SK-N-SH (cell line): ENCODE data around the gene DUSP1. TPM values are rescaled to one million over a fixed set of nuclear protein-coding genes. Genes with fewer than 3 reads are reported as not detected.

ENCODE experiments used
- CTCF ChIA-PET: fragments of 300-600, 350-600 bp; formaldehyde crosslinking; extraction: SDS; loops from one replicate; lab custom pipeline; 2021; lab: Yijun Ruan, JAX
- POLR2A ChIA-PET: fragments of 350-600 bp; sonication (Branson Sonifier 250); formaldehyde crosslinking; extraction: SDS; loops from one replicate; lab custom pipeline; 2020; ENCODE audit warnings: antibody characterized with exemption, inconsistent platforms; lab: Yijun Ruan, JAX
- DNase-seq: peaks from one replicate; pipeline ENCODE4 v3.0.0; 2012
- H2AFZ ChIP-seq: fragments of 200-600 bp; sonication (generic); 2 replicates; pipeline ENCODE4 v1.8.1; 2016; ENCODE audit warnings: antibody characterized with exemption, mild to moderate bottlenecking, low read depth
- H3F3A ChIP-seq: fragments of 200-600 bp; sonication (generic); replicated peaks from 2 replicates; pipeline ENCODE3; 2016; ENCODE audit warnings: antibody characterized with exemption, mild to moderate bottlenecking; ENCODE audit not compliant: insufficient read depth
- H3K27ac ChIP-seq, 2 experiments: fragments of 200-500 bp in 1 of 2; fragments of 200-600 bp in 1 of 2; sonication (Bioruptor generic) in 1 of 2; sonication (generic), shearing (Covaris generic) in 1 of 2; 2 replicates each; pipeline versions ENCODE4 v1.5.1 to v1.6.1; 2014 to 2016; ENCODE audit warnings: low read depth in 2 of 2, inconsistent platforms in 1 of 2, low read length in 1 of 2, mild to moderate bottlenecking in 1 of 2, mixed read lengths in 1 of 2
- H3K27me3 ChIP-seq: fragments of 200-600 bp; sonication (generic), shearing (Covaris generic); 2 replicates; pipeline ENCODE4 v1.6.1; 2016; ENCODE audit warnings: mixed run types; ENCODE audit not compliant: insufficient read depth
- H3K36me3 ChIP-seq, 2 experiments: fragments of 200-500 bp in 1 of 2; fragments of 200-600 bp in 1 of 2; sonication (Bioruptor generic) in 1 of 2; sonication (generic) in 1 of 2; replicated peaks in 1 of 2; 2 replicates each; pipeline versions ENCODE3 to v1.5.1; 2014 to 2016; ENCODE audit warnings: low read length in 1 of 2, mild to moderate bottlenecking in 1 of 2; ENCODE audit not compliant: insufficient read depth in 2 of 2, control insufficient read depth in 1 of 2
- H3K4me1 ChIP-seq, 2 experiments: fragments of 200-500 bp in 1 of 2; fragments of 200-600 bp in 1 of 2; sonication (Bioruptor generic) in 1 of 2; sonication (generic), shearing (Covaris generic) in 1 of 2; 2 replicates each; pipeline versions ENCODE4 v1.5.1 to v1.6.1; 2014 to 2016; ENCODE audit warnings: low read depth in 1 of 2, low read length in 1 of 2, mixed run types in 1 of 2; ENCODE audit not compliant: insufficient read depth in 2 of 2, control insufficient read depth in 1 of 2
- H3K4me2 ChIP-seq: fragments of 200-600 bp; sonication (generic), shearing (Covaris generic); 2 replicates; pipeline ENCODE4 v1.6.1; 2017; ENCODE audit warnings: mixed run types
- H3K4me3 ChIP-seq, 2 experiments: fragments of 200-500 bp in 1 of 2; fragments of 200-600 bp in 1 of 2; sonication (Bioruptor generic) in 1 of 2; sonication (generic), shearing (Covaris generic) in 1 of 2; 2 replicates each; pipeline versions ENCODE4 v1.5.1 to v1.8.1; 2014 to 2016; ENCODE audit warnings: low read depth in 2 of 2, inconsistent platforms in 1 of 2, low read length in 1 of 2, mild to moderate bottlenecking in 1 of 2, mixed read lengths in 1 of 2, moderate library complexity in 1 of 2
- H3K79me2 ChIP-seq: fragments of 200-600 bp; sonication (generic); 2 replicates; pipeline ENCODE4 v1.8.1; 2017; ENCODE audit warnings: mild to moderate bottlenecking; ENCODE audit not compliant: insufficient read depth
- H3K9ac ChIP-seq: fragments of 200-600 bp; sonication (generic); 2 replicates; pipeline ENCODE4 v1.6.1; 2017; ENCODE audit warnings: mixed run types
- H3K9me2 ChIP-seq: fragments of 200-600 bp; sonication (generic); 2 replicates; pipeline ENCODE4 v1.6.1; 2017; ENCODE audit warnings: mixed run types
- H3K9me3 ChIP-seq: fragments of 200-600 bp; sonication (generic); 2 replicates; pipeline ENCODE4 v1.6.1; 2017; ENCODE audit warnings: mixed run types, mild to moderate bottlenecking, moderate library complexity
- H4K20me1 ChIP-seq: fragments of 200-600 bp; sonication (generic); 2 replicates; pipeline ENCODE4 v1.6.1; 2017; ENCODE audit warnings: mild to moderate bottlenecking, mixed run types; ENCODE audit not compliant: insufficient read depth
- ELF1 ChIP-seq: IDR thresholded peaks from 2 replicates; pipeline ENCODE4 v1.4.0; 2012
- EZH2phosphoT487 ChIP-seq: fragments of 200-600 bp; sonication (generic); IDR thresholded peaks from 2 replicates; pipeline ENCODE4 v1.6.1; 2017; ENCODE audit warnings: low read depth, mixed run types, mild to moderate bottlenecking, antibody characterized with exemption, moderate library complexity, borderline replicate concordance
- FOSL2 ChIP-seq: IDR thresholded peaks from 2 replicates; pipeline ENCODE4 v1.4.0; 2012; ENCODE audit warnings: low read depth, mild to moderate bottlenecking, moderate library complexity, borderline replicate concordance
- FOXM1 ChIP-seq: IDR thresholded peaks from 2 replicates; pipeline ENCODE4 v1.4.0; 2012; ENCODE audit warnings: low read depth, mild to moderate bottlenecking
- GABPA ChIP-seq: IDR thresholded peaks from 2 replicates; pipeline ENCODE4 v1.4.0; 2012; ENCODE audit warnings: low read depth, mild to moderate bottlenecking
- MEF2A ChIP-seq: IDR thresholded peaks from 2 replicates; pipeline ENCODE4 v1.4.0; 2012; ENCODE audit warnings: low read depth, borderline replicate concordance
- NFIC ChIP-seq: IDR thresholded peaks from 2 replicates; pipeline ENCODE4 v1.4.0; 2012; ENCODE audit warnings: borderline replicate concordance
- PBX3 ChIP-seq: IDR thresholded peaks from 2 replicates; pipeline ENCODE4; 2012
- RFX5 ChIP-seq: IDR thresholded peaks from 2 replicates; pipeline ENCODE4 v1.6.1; 2012; ENCODE audit warnings: mild to moderate bottlenecking, improper control_type of control experiment, low read length
- RXRA ChIP-seq: IDR thresholded peaks from 2 replicates; pipeline ENCODE4 v1.4.0; 2012; ENCODE audit warnings: low read depth, mild to moderate bottlenecking, borderline replicate concordance
- SIN3A ChIP-seq: IDR thresholded peaks from 2 replicates; pipeline ENCODE4 v1.6.1; 2012; ENCODE audit warnings: low read depth, mild to moderate bottlenecking, low read length, moderate library complexity, borderline replicate concordance
- SMC3 ChIP-seq: IDR thresholded peaks from 2 replicates; pipeline ENCODE4 v1.6.1; 2012; ENCODE audit warnings: low read depth, low read length, improper control_type of control experiment
- TCF12 ChIP-seq: IDR thresholded peaks from 2 replicates; pipeline ENCODE4 v1.4.0; 2012
- TEAD4 ChIP-seq: IDR thresholded peaks from 2 replicates; pipeline ENCODE4 v1.4.0; 2012; ENCODE audit warnings: mild to moderate bottlenecking, borderline replicate concordance; ENCODE audit not compliant: insufficient read depth
- YY1 ChIP-seq: IDR thresholded peaks from 2 replicates; pipeline ENCODE4 v1.4.0; 2012; ENCODE audit warnings: low read depth, mild to moderate bottlenecking
- WGBS: methylation state at CpG from one replicate; pipeline ENCODE4 v1.1.6; 2017; ENCODE audit warnings: low lambda C conversion rate; 5-methylcytosine and 5-hydroxymethylcytosine counted together
- polyA plus RNA-seq, 3 experiments: library from polyadenylated mRNA; depleted of rRNA; stranded (reverse); fragments of >200 nt; gene quantifications; 2 replicates each; pipeline ENCODE4 v1.2.3, GENCODE V29; 2012
- TF ChIP-seq, protein P1 (sequence below): fragments of 150-350 bp; IDR thresholded peaks from 2 replicates; pipeline ENCODE4 v1.6.1; 2017; ENCODE audit warnings: antibody characterized with exemption, low read length, low read depth, borderline replicate concordance
- TF ChIP-seq, protein P2 (sequence below): IDR thresholded peaks from 2 replicates; pipeline ENCODE4 v1.4.0; 2012; ENCODE audit warnings: low read depth, borderline replicate concordance
- TF ChIP-seq, protein P3 (sequence below): IDR thresholded peaks from 2 replicates; pipeline ENCODE4 v1.6.1; 2012; ENCODE audit warnings: mild to moderate bottlenecking, low read depth, low read length, moderate library complexity

The DUSP1 gene
- polyA plus RNA-seq, 1 of the 3 experiments (the other 2 are of a cell fraction): 455 TPM

DNA sequence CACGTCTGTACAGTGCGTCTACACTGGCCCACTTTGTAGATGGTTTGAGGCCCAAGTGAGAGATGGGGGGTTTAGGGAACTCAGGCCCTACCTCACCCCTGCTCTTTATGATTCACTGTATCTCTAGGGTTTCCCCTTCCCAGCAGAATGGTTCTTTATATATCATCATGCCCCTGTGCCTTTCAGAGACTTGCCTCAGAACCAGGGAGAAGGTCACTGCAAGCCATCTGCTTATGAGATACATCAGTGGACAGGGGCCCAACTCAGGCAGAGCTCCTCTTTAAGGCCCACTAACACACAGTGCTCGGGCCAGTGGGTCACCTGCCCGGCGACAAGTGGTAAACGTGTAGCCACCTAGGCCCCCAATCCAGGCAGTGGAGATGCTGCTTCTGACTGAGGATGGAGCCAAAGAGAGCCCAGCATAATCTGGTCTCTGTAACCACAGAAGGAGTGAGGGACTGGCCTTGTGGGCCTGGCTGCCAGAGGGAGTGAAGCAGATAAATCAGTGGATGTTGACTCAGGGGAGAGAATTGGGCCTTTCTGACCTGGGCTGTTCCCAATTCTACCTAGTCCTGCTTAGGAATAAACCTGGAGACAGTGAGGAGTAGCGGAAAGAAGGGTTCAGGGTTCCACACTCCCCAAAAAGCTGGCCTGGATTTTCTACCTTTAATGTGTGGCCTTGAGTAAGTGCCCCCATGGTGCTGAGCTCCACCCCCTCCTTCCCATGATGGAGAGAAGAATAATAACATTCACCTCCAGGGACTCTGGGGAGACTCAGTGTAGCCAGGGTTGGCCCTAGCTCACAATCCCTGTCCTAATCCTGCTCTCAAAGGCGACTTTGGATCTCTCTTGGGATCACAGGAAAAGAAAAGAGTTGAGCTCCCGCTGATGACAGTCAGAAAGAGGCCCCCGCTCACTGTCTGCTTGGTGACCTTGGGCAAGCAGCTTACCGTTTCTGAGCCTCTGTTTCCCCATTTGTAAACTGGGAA, 2.8 kb upstream of the DUSP1 start (continued):
- TF ChIP-seq, protein P1, sequence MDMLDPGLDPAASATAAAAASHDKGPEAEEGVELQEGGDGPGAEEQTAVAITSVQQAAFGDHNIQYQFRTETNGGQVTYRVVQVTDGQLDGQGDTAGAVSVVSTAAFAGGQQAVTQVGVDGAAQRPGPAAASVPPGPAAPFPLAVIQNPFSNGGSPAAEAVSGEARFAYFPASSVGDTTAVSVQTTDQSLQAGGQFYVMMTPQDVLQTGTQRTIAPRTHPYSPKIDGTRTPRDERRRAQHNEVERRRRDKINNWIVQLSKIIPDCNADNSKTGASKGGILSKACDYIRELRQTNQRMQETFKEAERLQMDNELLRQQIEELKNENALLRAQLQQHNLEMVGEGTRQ: no peak

- Histone ChIP-seq H3K4me1 (peaks cover 26 to 28% of the 10 kb centered on the region in 2 experiments), H3K9me3 (no peaks in the 10 kb centered on the region), H3K9ac (peak overlapping the region; percentile 99), H2AFZ (peak overlapping the region; percentile 58; the same call in 1 of the 2 replicates), H3K4me2 (peak overlapping the region; percentile 93), H3K79me2 (peaks cover 37% of the 10 kb centered on the region), H3K4me3 (peak overlapping the region; percentile 59 to 89), H3K9me2 (no peaks in the 10 kb centered on the region), H3K36me3 (peaks cover 21 to 29% of the 10 kb centered on the region in 2 experiments), H3K27ac (peak overlapping the region; percentile 97 to 100), H3F3A (peaks cover 61% of the 10 kb centered on the region), H4K20me1 (peaks cover 36% of the 10 kb centered on the region), H3K27me3 (no peaks in the 10 kb centered on the region)
- CTCF ChIA-PET: interaction anchor here (0.6 to 5.9 kb wide), 41 partner anchors 10 to 223 kb away, joined by 3 to 113 read pairs (median 4); partner anchors contain the start of gene NEURL1B
- 4% methylated on average over 24 of the region's 50 CpGs for WGBS
- DNase-seq: peak; percentile 90
- POLR2A ChIA-PET: interaction anchor here (0.9 to 2.0 kb wide), 5 partner anchors 45 to 556 kb away, joined by 4 to 12 read pairs (median 7); partner anchors contain the start of gene STC2
- TF ChIP-seq FOXM1 (no peak), RXRA (no peak), SMC3 (peak; percentile 57; the same call in 1 of the 2 replicates), TCF12 (peak; percentile 19; the same call in 1 of the 2 replicates), TEAD4 (no peak), PBX3 (peak; percentile 35; the same call in 1 of the 2 replicates), FOSL2 (peak; percentile 51; the same call in 1 of the 2 replicates), YY1 (no peak), EZH2phosphoT487 (no peak), ELF1 (no peak), RFX5 (no peak), MEF2A (no peak), SIN3A (peak; percentile 61), NFIC (peak; percentile 15), GABPA (no peak)
- TF ChIP-seq, protein P1: no peak
- TF ChIP-seq, protein P2, sequence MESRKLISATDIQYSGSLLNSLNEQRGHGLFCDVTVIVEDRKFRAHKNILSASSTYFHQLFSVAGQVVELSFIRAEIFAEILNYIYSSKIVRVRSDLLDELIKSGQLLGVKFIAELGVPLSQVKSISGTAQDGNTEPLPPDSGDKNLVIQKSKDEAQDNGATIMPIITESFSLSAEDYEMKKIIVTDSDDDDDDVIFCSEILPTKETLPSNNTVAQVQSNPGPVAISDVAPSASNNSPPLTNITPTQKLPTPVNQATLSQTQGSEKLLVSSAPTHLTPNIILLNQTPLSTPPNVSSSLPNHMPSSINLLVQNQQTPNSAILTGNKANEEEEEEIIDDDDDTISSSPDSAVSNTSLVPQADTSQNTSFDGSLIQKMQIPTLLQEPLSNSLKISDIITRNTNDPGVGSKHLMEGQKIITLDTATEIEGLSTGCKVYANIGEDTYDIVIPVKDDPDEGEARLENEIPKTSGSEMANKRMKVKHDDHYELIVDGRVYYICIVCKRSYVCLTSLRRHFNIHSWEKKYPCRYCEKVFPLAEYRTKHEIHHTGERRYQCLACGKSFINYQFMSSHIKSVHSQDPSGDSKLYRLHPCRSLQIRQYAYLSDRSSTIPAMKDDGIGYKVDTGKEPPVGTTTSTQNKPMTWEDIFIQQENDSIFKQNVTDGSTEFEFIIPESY: no peak
- TF ChIP-seq, protein P3, sequence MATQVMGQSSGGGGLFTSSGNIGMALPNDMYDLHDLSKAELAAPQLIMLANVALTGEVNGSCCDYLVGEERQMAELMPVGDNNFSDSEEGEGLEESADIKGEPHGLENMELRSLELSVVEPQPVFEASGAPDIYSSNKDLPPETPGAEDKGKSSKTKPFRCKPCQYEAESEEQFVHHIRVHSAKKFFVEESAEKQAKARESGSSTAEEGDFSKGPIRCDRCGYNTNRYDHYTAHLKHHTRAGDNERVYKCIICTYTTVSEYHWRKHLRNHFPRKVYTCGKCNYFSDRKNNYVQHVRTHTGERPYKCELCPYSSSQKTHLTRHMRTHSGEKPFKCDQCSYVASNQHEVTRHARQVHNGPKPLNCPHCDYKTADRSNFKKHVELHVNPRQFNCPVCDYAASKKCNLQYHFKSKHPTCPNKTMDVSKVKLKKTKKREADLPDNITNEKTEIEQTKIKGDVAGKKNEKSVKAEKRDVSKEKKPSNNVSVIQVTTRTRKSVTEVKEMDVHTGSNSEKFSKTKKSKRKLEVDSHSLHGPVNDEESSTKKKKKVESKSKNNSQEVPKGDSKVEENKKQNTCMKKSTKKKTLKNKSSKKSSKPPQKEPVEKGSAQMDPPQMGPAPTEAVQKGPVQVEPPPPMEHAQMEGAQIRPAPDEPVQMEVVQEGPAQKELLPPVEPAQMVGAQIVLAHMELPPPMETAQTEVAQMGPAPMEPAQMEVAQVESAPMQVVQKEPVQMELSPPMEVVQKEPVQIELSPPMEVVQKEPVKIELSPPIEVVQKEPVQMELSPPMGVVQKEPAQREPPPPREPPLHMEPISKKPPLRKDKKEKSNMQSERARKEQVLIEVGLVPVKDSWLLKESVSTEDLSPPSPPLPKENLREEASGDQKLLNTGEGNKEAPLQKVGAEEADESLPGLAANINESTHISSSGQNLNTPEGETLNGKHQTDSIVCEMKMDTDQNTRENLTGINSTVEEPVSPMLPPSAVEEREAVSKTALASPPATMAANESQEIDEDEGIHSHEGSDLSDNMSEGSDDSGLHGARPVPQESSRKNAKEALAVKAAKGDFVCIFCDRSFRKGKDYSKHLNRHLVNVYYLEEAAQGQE: no peak
Measured at GRCh38 chr5:172772112-172772906, 1.3 kb upstream of the DUSP1 start.
